H4 (cell line): ENCODE measurements around the gene SH2D6. TPM values are rescaled to one million over a fixed set of nuclear protein-coding genes. Genes with fewer than 3 reads are reported as not detected.
"Not testable (repeated sequence)": the region's sequence is repeated elsewhere in the genome, so short reads cannot be mapped to it uniquely, and the experiment has no call there.

ENCODE experiments used
- DNase-seq: peaks from one replicate; pipeline ENCODE4 v3.0.0-alpha.2; 2015; ENCODE audit warnings: low spot score
- total RNA-seq: library from RNA; depleted of rRNA; stranded (reverse); fragments of >200 nt; shearing (Covaris generic); gene quantifications from 2 replicates; pipeline ENCODE4 v1.2.3, GENCODE V29; 2014

The SH2D6 gene
- total RNA-seq, 1 experiment from 2014 or later: not detected

DNA sequence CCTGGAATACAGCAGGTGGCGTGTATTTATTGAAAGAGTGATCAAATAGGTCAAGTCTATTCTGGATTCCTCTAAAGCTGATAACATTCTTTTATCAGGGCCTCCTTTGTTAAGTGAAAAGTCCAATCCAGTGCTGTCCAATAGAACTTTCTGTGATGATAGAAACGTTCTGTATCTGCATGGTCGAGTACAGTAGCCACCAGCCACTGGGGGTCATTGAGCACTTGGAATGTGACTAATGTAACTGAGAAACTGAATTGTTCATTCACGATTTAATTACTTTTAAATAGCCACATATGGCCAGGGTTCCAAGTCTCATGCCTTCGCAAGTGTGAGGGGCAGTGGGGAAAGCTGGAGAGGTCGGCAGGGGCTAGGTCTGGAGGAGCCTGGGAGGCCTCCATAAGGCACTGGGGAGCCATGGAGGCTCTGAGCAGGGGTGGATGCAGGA is 20.5 kb downstream of the SH2D6 start:
- DNase-seq: no peak

DNA sequence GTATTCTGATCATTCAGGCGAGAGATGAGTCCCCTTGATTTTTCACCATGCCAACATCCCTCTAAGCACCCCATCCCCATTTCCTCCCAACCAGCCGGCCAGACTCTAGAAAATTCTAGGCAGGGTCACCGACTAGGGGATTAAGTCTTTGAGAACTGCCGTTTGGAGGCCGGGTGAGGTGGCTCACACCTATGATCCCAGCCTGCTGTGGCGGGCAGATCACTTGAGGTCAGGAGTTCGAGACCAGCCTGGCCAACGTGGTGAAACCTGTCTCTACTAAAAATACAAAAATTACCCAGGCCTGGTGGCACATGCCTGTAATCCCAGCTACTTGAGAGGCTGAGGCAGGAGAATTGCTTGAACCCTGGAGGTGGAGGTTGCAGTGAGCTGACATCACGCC is 21.1 kb downstream of the SH2D6 start:
- not testable (repeated sequence) for DNase-seq

DNA sequence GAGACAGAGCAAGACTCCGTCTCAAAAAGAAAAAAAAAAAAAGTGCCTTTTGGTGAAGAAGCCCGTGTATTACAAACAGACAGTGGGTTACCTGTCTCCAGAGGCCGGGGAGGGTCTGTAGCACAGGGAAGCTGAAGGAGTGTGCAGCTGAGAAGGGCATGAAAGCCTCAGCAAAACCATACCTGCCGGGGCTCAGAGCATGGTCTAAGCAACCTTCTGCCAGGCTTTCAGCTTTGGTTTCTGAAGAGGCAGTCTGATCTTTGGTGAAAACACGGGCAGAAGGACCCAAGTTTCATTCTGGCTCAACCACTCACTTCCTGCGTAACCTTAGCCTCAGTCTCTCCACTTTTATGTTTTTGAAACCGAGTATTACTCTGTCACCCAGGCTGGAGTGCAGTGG is 21.5 kb downstream of the SH2D6 start:
- no peak for DNase-seq

DNA sequence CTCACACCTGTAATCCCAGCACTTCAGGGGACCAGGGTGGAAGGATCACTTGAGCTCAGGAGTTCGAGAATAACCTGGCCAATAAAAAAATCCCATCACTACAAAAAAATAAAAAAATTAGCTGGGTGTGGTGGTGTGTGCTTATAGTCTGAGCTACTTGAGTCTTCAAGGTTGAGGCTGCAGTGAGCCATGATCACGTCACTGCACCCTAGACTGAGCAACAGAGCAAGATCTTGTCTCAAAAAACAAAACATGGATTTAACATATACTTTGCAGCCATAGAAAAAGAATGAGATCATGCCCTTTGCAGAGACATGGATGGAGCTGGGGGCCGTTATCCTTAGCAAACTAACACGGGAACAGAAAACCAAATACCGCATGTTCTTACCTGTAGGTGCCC is 22.2 kb downstream of the SH2D6 start:
- DNase-seq: no peak

DNA sequence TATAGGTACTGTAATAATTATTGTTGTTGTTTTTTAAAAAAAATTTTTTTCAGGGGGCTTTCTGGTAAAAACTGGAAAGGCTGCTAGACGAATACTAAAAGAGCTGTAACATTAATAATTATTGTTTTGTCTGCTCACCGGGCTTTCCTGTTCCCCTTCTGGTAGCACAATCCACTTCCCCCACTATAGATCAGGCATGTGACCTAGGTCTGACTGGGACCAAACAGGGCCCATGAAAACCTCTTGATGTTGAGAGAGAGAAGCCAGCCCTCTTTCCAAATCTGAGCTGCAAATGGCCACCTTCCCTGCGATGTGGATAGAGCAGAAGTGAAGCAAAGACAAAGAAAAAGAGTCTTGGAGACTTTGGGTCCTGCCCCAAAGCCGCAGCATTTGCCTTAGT is 23.4 kb downstream of the SH2D6 start:
- DNase-seq: no peak

DNA sequence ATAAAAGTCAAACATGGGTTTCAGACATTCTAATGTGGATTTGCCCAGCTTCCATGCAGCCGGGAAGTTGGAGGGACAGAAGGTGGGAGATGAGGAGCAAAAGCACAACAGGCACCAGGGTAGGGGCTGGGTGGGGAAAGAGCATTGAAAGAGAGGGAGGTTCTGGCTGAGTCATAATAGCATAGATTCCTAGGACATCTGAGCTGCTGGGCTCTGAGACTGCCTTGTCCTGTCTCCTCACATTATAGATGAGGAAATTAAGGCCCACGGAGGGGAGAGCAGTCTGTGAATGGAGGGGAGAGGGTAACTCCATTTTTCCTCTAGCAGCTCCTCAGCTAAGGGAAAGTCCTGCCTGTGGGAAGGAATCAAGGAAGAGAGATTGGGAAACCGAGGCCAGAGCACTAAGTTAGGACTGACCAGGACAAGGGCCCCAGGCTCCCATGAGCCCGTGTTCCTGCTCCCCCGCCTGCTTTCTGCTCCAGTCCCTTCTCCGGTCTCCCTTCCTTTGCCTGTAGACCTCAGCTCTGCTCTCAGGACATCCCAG is 26.2 kb downstream of the SH2D6 start:
- DNase-seq: no peak

DNA sequence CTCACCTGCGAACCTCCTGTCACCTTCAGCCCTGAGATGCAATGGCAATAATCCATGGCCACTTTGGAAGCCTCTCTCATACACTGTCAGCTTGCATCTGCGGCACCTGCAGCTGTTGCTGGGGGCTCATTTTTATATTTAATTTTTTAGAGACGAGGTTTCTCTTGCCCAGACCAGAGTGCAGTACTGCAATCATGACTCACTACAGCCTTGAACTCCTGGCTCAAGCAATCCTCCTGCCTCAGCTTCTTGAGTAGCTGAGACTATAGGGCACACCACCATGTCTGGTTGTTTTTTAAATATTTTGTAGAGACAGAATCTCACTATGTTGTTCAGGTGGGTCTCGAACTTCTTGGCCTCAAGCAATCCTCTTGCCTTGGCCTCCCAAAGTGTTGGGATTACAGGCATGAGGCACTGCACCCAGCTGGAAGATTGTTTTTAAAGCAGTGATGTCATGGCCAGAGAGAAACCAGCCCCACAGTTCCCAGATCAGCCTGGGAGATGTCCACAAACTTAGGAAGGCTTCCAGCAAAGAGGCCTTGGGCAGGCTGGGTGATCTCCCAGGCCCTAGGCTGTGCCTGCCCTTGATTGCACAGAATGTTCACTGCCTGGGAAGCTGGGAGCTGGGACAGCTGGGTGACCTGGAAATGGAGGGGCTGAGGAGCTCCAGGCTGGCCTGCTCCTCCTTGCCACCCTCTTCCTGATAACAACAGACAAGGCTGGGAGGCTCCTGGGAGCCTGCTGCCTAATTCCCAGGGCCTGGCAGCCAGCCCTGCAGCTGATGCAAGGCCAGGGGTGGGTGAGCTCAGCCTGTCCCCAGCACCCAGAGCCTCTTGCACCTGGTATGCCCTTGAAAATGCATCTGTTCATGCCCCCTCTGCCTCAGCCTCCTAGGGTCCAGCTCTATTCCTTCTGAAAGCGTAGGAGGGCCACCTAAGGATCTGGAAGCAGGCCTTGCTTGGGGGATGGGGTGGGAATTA is 27.1 kb downstream of the SH2D6 start:
- DNase-seq: peak; percentile 60

DNA sequence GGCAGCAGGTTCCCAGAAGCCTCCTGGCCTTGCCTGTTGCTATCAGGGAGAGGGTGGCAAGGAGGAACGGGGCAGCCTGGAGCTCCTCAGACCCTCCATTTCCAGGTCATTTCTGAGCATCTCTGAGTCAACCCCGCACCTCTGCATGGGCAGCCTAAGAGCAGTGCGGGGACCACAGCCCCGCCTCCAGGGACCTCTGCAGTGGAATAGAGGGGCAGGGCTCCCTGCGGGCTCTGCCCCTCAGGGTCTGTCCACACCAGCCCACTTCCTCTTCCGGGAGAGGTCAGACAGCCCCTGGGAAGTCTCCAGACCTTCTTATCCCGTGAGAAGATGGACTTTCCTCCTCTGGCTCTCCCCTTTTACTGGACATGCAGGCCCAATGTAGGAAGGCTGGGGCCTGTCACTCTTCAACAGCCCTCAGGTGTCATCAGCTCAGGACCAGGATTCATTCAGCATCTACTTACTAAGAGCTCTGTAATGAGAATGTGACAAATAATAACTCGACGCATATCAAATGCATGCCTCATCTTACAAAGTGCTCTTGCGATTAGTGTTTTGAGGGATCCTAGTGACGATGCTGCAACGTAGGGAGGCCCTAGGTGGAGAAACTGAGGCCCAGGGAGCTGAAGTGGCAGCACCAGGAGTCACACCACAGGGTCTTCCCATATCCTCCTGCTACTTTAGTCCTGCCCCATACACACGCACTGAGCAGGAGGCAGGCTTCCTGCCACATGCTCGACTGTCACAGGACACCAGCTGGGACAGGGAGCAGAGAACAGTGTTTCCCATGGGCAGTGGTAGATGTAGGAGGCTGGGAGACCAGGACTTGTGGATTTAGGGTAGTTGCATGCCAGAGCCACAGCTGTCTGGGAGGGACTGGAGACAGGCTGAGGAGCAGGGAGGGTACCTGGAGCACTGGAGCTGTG is 28.0 kb downstream of the SH2D6 start:
- no peak for DNase-seq

DNA sequence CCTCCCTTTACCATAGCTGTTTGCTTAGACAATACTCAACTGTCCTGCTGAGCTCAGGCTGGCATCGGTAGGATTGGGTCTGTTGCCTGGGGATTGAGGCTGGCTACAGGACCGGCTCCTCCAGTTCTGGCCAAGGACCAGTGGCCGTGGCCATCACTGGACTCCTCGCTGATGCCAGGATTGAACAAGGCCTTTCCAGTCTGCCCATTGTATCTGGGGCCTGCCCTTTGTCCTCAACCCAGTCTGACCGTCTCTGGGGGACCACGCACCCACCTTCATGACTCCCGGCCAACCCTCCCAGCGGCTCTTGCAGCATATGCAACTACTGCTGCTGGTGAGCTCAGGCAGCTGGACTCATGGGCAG is 28.7 kb downstream of the SH2D6 start:
- DNase-seq: no peak

DNA sequence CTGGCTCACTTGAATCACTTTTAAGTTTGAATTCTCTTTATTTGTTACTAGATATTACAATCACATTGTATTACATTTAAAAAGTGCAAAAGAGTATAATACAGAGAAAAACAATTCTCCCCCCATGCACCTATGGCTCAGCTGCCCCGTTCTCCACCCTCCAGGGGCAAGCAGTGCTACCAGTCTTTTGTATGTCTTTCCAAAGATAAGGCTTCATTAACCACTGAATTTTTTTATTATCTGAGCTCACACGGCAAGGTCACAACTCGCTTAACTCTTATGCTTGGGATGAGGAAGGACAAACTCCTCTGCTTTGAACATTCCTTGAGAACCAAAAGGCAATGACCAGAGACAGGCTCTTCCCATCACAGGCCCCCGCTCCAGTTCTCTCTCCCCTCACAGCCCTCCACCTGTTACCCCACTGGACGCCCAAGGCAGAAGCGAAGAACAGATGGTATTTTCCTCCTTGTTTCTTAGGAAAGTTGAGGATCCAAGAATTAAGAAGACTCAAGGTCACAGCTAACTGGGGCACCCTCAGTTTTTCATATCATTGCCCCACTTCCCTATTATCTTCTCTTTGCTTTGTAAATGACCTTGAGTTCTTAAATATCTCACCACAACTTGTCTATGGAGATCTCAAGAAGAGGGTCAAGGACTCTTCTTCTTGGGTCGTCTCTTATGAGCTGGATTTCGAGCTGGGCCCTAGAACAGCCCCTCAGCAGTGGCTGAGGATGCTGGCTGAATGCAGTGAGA is 30.1 kb downstream of the SH2D6 start:
- DNase-seq: no peak

DNA sequence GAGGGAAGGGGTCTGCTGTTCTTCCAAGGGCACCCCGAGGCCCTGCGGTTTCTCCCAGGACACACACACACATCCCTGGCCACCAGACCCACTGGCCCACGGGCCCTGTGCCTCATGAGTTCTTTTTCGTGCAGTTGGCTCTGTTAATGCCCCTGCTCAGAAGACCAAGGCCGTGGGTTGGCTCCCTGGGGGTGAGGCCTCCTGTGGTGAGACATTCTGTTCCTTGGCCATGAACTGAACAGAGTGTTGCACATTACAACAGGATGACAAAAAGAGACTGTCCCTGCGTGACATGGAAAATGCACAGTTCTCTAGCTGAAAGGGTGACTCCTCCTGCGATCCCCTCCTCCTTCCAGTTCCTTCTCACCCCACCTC is 30.7 kb downstream of the SH2D6 start:
- no peak for DNase-seq

DNA sequence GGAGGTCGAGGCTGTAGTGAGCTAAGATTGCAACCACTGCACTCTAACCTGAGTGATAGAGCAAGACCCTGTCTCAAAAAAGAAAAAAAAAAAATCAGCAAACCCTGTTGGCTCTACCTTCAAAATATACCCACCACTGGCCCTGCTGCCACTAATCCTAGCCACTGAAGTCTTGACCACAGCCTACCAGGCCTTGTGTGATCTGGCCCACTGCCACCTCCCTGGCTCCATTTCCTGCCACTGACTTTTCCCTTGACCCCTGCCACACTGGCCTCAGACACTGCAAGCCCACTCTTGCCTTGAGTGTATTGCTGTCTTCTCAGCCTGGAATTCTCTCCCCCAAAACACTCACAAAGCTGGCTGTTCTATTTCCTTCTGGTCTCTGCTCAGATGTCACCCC is 33.7 kb downstream of the SH2D6 start:
- no peak for DNase-seq

DNA sequence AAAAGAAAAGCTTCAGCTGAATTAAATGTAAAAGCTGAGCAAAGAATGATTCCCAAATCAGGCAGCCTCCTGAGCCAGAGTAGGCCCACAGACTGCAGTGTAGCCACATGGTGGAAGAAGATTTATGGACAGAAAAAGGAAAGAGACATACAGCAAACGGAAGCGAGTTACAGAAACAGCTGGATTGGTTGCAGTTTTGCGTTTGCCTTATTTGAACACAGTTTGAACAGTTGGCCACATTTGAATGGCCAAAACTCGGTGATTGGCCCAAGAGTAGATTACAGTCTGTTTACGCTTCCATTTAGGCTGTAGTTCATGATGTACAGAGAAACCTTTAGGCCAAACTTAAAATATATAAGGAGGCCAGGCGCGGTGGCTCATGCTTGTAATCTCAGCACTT is 35.1 kb downstream of the SH2D6 start:
- no peak for DNase-seq

DNA sequence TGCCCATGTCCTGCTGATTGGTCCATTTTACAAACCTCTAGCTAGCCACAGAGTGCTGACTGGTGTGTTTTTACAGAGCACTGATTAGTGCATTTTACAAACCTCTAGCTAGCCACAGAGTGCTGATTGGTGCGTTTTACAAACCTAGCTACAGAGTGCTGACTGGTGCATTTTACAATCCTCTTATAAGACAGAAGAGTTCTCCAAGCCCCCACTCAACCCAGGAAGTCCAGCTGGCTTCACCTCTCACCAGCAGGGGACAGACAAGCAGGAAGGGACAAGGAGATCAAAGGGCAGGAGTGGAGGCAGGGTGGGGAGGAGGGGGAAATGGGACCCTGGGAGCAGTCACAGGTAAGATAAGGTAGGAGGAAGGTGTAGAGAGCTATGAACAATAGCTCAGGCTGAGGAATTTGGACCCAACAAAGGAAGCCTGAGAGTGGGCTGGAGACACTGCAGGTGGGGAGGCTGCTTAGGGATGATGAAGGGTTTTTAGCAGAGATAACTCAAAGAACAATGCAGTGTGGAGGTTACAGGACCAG is 37.1 kb downstream of the SH2D6 start:
- no peak for DNase-seq

DNA sequence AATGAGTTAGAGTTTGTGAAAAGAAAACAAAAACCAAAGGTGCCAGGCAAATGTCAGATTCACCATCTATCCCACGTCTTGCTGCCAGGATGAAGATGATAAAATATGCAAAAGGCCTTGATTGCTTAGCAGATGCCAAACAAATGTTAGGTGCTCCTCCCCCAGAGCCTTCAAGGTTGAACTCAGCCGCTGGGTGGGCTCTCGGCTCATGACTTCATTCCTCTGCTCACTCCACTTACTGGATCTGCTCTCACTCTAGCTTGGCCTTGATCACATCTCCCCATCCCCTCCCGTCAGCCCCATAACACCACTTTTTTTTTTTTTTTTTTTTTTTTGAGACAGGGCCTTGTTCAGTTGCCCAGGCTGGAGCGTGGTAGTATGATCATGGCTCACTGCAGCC is 38.5 kb downstream of the SH2D6 start:
- no peak for DNase-seq

DNA sequence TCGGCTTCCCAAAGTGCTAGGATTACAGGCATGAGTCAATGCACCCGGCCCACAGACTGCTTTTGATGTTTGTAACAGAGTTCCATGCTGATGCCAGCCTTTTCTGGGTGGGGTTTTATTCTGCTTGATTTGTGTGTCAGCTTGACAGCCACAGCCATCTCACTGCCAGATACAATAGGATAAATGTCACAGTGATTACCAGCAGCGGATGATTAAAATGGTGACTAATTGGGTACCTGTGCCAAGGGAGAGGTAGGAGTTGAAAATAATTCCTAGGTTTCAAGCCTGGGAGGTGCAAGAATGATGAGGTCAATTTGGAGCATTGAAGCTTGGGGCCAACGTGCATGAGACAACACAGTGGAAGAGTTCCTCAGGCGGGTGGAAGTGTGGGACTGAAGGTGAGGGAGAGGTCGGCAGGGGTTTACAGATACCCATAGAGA is 39.4 kb downstream of the SH2D6 start:
- no peak for DNase-seq

DNA sequence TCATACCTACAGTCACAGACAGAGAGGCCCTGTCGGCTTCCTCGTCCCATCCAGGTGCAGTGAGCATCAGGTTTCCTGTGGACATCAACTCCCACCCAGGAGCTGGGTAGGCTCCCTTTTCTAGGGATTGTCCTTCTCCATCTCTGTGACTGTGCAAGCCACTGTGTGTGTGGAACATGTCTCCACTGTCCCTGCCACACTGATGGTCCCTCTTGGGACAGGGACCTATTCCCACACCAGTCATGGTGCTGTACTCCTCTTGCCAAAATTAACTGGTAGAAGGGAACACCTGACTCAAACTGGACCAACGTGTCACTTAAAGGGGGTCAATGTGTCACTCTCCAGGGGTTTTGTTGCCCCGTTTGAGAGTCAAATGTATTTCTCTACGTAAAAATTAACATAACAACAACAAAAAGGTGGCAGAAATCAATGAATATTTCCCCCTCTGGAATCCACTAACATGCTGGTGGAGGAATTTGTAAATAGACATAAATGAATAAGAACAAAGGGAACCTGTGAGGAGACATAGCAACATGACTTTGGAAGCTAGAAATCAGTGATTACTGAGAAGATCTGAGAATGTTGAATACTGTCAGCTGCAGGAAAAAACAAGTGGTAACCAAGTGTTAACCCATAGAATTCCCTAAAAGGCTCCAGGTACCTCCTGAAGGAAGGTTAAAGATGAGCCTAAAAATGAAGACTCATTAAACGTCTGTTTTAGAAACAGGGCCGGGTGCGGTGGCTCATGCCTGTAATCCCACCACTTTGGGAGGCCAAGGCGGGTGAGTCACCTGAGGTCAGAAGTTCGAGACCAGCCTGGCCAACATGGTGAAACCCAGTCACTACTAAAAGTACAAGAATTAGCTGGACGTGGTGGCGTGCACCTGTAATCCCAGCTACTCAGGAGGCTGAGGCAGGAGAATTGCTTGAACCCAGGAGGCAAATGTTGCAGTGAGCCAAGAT is 40.4 kb downstream of the SH2D6 start:
- no peak for DNase-seq

DNA sequence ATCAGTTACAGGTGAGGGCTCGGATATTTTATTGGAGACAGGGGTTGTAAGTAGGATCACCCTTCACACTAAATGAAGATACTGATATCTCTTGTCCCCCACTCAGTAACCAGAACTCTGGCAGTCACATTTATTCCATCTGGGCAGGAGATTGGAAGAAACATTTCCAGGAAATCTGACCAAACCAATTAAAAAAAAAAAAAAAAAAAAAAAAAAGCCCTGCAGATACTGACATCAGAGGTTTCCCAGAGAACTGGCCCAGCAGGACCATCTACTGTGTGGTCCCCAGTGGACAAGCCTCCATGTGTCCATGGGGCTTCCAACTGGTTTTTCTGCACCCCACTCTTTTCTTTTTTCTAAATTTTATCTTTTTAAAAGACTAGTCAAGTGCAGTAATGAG is 41.3 kb downstream of the SH2D6 start:
- DNase-seq: no peak

DNA sequence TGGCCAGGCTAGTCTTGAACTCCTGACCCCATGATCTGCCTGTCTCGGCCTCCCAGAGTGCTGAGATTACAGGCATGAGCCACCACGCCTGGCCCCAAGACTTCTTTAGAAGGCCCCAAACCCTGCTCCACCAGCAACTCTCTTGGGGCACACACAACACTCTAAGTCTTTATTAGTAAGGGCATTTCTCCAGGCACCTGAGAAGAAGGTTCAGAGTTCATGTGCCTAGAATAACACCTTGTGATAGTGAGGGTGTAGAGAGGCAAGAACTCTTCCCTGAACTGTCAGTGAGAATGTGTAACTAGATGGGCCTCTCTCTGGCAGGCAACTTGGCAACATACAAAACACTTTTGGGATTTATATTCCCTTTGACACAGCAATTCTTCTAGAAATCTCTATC is 43.8 kb downstream of the SH2D6 start:
- no peak for DNase-seq

DNA sequence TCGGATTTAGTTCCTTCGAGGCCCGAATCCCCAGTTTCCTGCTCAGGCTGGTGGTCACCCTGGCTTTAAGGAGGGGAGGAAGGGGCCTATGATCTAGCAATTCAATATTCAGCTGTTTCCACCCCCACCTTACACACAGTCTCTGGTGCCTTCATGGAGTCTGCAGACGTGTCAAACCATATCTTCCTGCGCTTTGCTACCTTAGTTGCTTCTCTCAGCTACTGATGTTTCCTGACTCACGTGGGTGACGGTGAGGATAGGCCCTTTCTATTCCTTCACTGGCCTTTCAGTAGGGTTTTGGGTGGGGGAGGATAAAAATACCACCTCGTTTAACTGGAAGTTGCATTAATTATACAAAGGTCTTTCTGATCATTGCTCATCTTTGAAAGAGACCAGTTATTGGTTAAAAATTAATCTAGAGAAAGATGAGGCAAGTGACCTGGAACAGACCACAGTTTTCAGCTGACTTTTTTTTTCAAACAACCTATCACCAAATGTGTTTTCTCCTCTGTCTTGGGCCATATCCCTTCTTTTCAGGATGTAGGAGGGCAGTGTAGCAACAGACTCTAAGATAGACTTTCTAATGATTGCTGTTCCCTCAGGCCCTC is 49.7 kb downstream of the SH2D6 start:
- no peak for DNase-seq
